MCF 10A (cell line): ENCODE data around the gene WAS. TPM values are rescaled to one million over a fixed set of nuclear protein-coding genes. Genes with fewer than 3 reads are reported as not detected.
A peak's percentile ranks its signal among the peaks of the same experiment; 100 is the strongest.
"Not testable (repeated sequence)": the region's sequence is repeated elsewhere in the genome, so short reads cannot be mapped to it uniquely, and the experiment has no call there.

Source experiments
- BruUV-seq: library from RNA; stranded (reverse); fragments of 400-500 nt; replicated peaks from 2 replicates; lab custom pipeline; 2021; lab: Mats Ljungman, UMichigan
- CTCF ChIA-PET: fragments of 300-600 bp; sonication (Branson Sonifier 250); formaldehyde crosslinking; extraction: SDS; loops from one replicate; lab custom pipeline; 2021; ENCODE audit warnings: antibody characterized with exemption, inconsistent platforms; lab: Yijun Ruan, JAX
- POLR2A ChIA-PET: fragments of 300-600, 350-650 bp; sonication (Branson Sonifier 250); formaldehyde crosslinking; extraction: SDS; loops from one replicate; lab custom pipeline; 2020; ENCODE audit warnings: antibody characterized with exemption, inconsistent platforms; lab: Yijun Ruan, JAX
- DNase-seq: peaks from one replicate; pipeline ENCODE4 v3.0.0-alpha.2; 2018; ENCODE audit not compliant: unreplicated experiment
- H3K27ac Mint-ChIP-seq: one replicate; pipeline ENCODE4 v1.8.0; 2022; ENCODE audit warnings: mild to moderate bottlenecking, low read depth, mixed read lengths; ENCODE audit not compliant: unreplicated experiment
- H3K27me3 Mint-ChIP-seq: one replicate; pipeline ENCODE4 v1.8.0; 2022; ENCODE audit warnings: mixed read lengths; ENCODE audit not compliant: insufficient read depth, unreplicated experiment
- H3K36me3 Mint-ChIP-seq: one replicate; pipeline ENCODE4 v1.8.0; 2022; ENCODE audit warnings: mild to moderate bottlenecking, moderate library complexity, mixed read lengths; ENCODE audit not compliant: insufficient read depth, unreplicated experiment
- H3K4me1 Mint-ChIP-seq: one replicate; pipeline ENCODE4 v1.8.0; 2022; ENCODE audit warnings: mixed read lengths; ENCODE audit not compliant: insufficient read depth, unreplicated experiment
- H3K4me3 Mint-ChIP-seq: one replicate; pipeline ENCODE4 v1.8.0; 2022; ENCODE audit warnings: mild to moderate bottlenecking, moderate library complexity, mixed read lengths; ENCODE audit not compliant: unreplicated experiment
- H3K9me3 Mint-ChIP-seq: one replicate; pipeline ENCODE4 v1.8.0; 2022; ENCODE audit warnings: mixed read lengths; ENCODE audit not compliant: unreplicated experiment
- intact Hi-C: fragments of 100-400 bp; cut with micrococcal nuclease; formaldehyde crosslinking; loops from 2 replicates; pipeline ENCODE4 v1.14.1; 2022
- total RNA-seq: library from RNA; stranded (reverse); gene quantifications from 2 replicates; pipeline ENCODE4 v1.2.3, GENCODE V29; 2022
- TF ChIP-seq, protein P1 (sequence below): fragments of 200-600 bp; IDR thresholded peaks from one replicate; pipeline ENCODE4 v1.8.0; 2022; ENCODE audit warnings: antibody characterized with exemption, mild to moderate bottlenecking; ENCODE audit not compliant: unreplicated experiment

Gene WAS
- total RNA-seq, 1 experiment from 2014 or later, result 0.37 TPM

GRCh38 chrX:48648336-48648751, 35.3 kb upstream of the WAS start:
- H3K27ac Mint-ChIP-seq, result no peak overlapping the region
- POLR2A ChIA-PET, result no interaction called here
- no peaks in the 10 kb centered on the region for H3K36me3 Mint-ChIP-seq
- H3K4me3 Mint-ChIP-seq, result no peak overlapping the region
- no peaks in the 10 kb centered on the region for H3K9me3 Mint-ChIP-seq
- no TSS peak for BruUV-seq
- TF ChIP-seq, protein P1, sequence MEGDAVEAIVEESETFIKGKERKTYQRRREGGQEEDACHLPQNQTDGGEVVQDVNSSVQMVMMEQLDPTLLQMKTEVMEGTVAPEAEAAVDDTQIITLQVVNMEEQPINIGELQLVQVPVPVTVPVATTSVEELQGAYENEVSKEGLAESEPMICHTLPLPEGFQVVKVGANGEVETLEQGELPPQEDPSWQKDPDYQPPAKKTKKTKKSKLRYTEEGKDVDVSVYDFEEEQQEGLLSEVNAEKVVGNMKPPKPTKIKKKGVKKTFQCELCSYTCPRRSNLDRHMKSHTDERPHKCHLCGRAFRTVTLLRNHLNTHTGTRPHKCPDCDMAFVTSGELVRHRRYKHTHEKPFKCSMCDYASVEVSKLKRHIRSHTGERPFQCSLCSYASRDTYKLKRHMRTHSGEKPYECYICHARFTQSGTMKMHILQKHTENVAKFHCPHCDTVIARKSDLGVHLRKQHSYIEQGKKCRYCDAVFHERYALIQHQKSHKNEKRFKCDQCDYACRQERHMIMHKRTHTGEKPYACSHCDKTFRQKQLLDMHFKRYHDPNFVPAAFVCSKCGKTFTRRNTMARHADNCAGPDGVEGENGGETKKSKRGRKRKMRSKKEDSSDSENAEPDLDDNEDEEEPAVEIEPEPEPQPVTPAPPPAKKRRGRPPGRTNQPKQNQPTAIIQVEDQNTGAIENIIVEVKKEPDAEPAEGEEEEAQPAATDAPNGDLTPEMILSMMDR, result no peak
- no peaks in the 10 kb centered on the region for H3K27me3 Mint-ChIP-seq
- intact Hi-C loops, result no loop called here
- peak; percentile 27 for DNase-seq
- CTCF ChIA-PET, result interaction anchor here (0.5 to 1.3 kb wide), 4 partner anchors 9 to 290 kb away, joined by 3 to 5 read pairs (median 4); no protein-coding TSS in a partner anchor
- H3K4me1 Mint-ChIP-seq, result peaks cover 6% of the 10 kb centered on the region

DNA sequence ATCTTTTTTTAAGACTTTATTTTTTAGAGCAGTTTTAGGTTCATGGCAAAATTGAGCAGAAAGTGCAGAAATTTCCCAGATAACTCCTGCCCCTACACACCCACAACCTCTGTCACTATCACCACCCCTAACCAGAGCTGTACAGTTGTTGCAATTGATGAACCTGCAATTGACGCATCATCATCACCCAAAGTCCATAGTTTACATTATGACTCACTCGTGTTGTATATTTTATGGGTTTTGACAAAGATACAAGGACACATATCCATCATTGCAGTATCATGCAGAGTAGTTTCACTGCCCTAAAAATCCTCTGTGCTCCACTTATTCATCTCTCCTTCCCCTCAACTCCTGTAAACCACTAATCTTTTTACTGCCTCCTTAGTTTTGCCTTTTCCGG, 34.5 kb upstream of the WAS start:
- H3K4me1 Mint-ChIP-seq, result peaks cover 6% of the 10 kb centered on the region
- H3K36me3 Mint-ChIP-seq, result no peaks in the 10 kb centered on the region
- H3K27ac Mint-ChIP-seq, result no peak overlapping the region
- CTCF ChIA-PET, result interaction anchor here (0.6 to 1.3 kb wide), 2 partner anchors 8 to 1018 kb away, joined by 3 read pairs; no protein-coding TSS in a partner anchor
- intact Hi-C loops, result no loop called here
- H3K9me3 Mint-ChIP-seq, result no peaks in the 10 kb centered on the region
- BruUV-seq, result no TSS peak
- DNase-seq, result peak; percentile 18
- POLR2A ChIA-PET, result no interaction called here
- H3K4me3 Mint-ChIP-seq, result no peak overlapping the region
- no peaks in the 10 kb centered on the region for H3K27me3 Mint-ChIP-seq
- TF ChIP-seq, protein P1, result no peak

- POLR2A ChIA-PET, result interaction anchor here (0.7 kb wide), 1 partner anchor 1943 kb away, joined by 3 read pairs; no protein-coding TSS in a partner anchor
- not testable (repeated sequence) for H3K9me3 Mint-ChIP-seq
These were observed 31.5 kb upstream of the WAS start for GRCh38 chrX:48652055-48652579.

GRCh38 chrX:48654746-48655145, 28.9 kb upstream of the WAS start:
- DNase-seq, BruUV-seq, H3K4me1 Mint-ChIP-seq, H3K9me3 Mint-ChIP-seq, intact Hi-C loops, H3K27me3 Mint-ChIP-seq, H3K27ac Mint-ChIP-seq, POLR2A ChIA-PET, H3K4me3 Mint-ChIP-seq, H3K36me3 Mint-ChIP-seq: not testable (repeated sequence)
- CTCF ChIA-PET, result interaction anchor here (0.6 kb wide), 1 partner anchor 622 kb away, joined by 3 read pairs; no protein-coding TSS in a partner anchor

More at GRCh38 chrX:48652055-48652579, 31.5 kb upstream of the WAS start:
- H3K27ac Mint-ChIP-seq, DNase-seq, intact Hi-C loops, H3K27me3 Mint-ChIP-seq, H3K4me3 Mint-ChIP-seq, CTCF ChIA-PET, BruUV-seq, H3K36me3 Mint-ChIP-seq: not testable (repeated sequence)
- peaks cover 12% of the 10 kb centered on the region for H3K4me1 Mint-ChIP-seq

- BruUV-seq, CTCF ChIA-PET, DNase-seq, POLR2A ChIA-PET, H3K4me3 Mint-ChIP-seq, H3K9me3 Mint-ChIP-seq, H3K4me1 Mint-ChIP-seq, H3K27me3 Mint-ChIP-seq, intact Hi-C loops, H3K36me3 Mint-ChIP-seq, H3K27ac Mint-ChIP-seq: not testable (repeated sequence)
These were observed 23.9 kb upstream of the WAS start for GRCh38 chrX:48659686-48660085.
